ENCODE measurements around the gene SLC38A1.

GRCh38 chr12:46184798-46185595 is 83.8 kb downstream of the SLC38A1 start:
- TF ChIP-seq POLR2AphosphoS5 (IDR thresholded peaks at IDR 0.05) (no peak), CTCF (IDR thresholded peaks at IDR 0.05) (no peak), POLR2A (IDR thresholded peaks at IDR 0.05) (no peak)
